HG03064 (cell line): ENCODE measurements around the gene IPCEF1.
"Not testable (repeated sequence)": the region's sequence is repeated elsewhere in the genome, so short reads cannot be mapped to it uniquely, and the experiment has no call there.

Source experiments
- ATAC-seq: cut with Tn5 transposase; IDR thresholded peaks from one replicate; pipeline ENCODE4 v1.9.1; 2021; ENCODE audit warnings: low read depth; ENCODE audit not compliant: unreplicated experiment

The IPCEF1 gene

DNA sequence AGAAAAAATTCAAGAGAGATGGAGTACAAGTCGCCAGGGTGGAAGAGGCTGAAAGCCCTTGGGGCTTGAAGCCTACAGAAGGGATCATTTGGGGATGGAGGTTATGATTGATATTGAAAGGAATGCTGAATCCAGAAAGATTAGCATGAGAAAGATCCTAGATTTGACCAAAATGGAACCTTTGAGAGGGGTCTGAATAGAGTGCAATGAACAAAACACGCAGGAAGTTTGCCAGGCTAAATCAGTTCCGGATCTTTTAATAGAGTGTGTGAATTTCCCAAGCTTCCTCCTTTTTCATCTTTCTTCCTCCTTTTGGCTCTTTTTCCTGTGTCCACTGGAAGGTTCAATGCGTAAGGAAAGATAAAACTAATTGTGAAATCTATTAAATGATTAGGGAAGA, 15.3 kb downstream of the IPCEF1 start:
- ATAC-seq, result no peak

DNA sequence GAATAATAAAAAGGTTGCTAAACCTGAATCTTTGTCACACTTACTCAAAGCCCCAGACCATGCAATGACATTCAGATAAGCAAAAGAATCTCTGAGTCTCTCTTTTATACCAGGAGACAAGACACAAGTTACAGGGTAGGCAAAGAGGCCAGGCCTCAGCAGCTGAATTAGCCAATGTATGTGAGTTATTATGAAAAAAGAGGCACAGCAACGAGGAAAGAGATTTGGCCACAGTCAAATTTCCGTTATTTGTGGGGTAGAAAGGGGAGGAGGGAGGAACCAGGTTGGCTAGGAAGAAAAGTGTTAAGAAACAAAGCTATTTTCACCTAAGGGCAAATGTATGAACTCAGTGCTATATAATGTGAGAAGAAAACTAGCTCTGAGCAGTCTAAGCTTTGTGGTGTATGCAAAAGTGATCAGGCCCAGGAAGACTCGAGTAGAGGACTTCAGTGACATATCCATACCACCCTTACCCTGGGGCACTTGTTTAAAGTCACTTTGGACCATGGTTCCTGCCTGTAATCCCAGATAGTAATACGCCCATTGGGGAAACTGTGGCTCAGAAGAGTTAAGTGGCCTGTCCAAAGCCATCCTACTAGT, 19.1 kb downstream of the IPCEF1 start:
- no peak for ATAC-seq

DNA sequence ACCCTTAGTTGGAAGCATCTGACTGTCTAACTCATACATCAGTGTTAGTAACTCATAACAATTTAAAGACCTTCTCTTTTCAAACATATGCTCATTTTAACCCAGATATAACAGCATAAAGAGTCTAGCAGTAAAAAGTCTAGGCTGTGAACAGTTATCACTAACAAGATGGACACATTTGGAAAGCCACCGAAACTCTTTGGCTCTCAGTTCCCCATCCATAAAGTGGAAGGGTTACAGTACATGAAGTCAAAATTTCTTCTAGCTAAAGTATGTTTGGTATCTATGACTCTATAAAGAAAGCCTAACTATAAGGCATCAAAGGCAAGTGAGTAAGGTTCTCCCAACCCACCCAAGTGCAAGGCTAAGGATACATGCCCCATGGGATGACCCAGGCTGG, 22.5 kb downstream of the IPCEF1 start:
- ATAC-seq, result peak; percentile 58

DNA sequence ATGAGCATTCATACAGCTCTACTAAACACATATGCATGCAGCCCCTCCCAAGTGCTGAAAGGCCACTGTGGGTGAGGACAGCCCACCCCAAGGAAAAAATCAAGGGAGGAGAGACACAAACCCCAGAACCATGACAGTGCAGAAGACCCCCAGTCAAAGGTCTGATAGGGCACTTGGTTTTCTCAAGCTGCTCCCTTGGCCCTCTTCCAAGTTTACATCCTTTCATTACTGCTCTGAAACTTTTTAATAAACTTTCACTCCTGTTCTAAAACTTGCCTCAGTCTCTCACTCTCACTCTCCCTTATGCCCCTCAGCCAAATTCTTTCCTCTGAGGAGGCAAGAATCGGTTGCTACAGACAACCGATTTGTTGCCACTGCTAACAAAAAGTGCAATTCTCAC, 24.9 kb downstream of the IPCEF1 start:
- ATAC-seq, result no peak

DNA sequence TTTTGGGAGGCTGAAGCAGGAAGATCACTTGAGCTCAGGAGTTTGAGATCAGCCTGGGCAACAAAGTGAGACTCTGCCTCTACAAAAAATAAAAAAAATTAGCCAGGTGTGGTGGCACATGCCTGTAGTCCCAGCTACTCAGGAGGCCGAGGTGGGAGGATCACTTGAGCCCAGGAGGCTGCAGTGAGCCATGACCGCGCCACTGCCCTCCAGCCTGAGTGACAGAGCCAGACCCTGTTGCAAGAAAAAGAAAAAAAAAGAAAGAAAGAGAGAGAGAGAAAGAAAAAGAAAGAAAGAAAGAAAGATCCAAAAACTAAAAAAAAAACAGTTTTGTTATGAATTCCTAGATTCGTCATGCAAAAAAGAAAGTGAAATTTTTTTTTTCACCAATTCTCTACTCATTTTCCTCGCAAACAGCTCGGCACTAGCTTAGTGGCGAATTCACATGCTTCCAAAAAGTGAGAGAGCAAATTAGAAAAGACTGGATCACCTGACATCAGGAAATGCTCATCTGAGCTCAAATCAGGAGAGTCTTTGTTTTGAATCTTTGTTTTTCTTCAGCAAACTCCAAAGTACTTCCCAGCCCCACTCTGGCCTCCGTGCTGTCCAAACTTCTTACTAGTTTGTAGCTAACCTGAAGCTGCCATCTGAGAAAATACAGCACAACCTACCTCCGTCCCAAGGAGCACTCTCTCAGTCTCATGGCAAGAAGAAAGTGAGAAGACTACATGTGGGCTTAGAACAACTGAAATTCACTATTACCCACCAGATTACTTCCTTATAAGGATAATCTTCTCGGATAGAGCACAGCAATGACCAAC, 27.0 kb downstream of the IPCEF1 start:
- no peak for ATAC-seq

DNA sequence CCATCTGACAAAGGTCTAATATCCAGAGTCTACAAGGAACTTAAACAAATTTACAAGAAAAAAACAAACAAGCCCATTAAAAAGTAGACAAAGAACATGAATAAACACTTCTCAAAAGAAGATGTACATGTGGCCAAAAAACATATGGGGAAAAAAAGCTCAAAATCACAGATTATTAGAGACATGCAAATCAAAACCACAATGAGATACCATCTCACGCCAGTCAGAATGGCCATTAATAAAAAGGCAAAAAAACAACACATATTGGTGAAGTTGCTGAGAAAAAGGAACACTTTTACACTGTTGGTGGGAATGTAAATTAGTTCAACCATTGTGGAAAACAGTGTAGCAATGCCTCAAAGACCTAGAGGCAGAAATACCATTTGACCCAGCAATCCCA, 29.3 kb downstream of the IPCEF1 start:
- ATAC-seq, result not testable (repeated sequence)

DNA sequence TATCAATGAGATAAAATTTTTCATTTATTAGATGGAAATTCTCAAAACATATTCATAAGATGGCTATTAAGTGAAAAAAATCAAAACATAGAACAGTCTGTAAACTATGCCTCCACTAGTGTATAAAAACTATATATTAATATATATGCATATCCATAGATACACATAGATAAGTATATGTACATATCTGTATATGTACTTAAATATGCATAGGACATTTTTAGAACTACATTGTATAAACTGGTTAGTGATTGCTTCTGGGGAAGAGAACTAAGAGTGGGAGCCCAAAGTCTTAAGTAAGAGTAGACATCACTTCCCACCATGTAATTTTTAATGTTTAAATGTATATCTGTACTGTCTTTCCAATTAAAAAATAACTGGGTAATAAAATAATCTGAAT, 31.5 kb downstream of the IPCEF1 start:
- ATAC-seq, result no peak

DNA sequence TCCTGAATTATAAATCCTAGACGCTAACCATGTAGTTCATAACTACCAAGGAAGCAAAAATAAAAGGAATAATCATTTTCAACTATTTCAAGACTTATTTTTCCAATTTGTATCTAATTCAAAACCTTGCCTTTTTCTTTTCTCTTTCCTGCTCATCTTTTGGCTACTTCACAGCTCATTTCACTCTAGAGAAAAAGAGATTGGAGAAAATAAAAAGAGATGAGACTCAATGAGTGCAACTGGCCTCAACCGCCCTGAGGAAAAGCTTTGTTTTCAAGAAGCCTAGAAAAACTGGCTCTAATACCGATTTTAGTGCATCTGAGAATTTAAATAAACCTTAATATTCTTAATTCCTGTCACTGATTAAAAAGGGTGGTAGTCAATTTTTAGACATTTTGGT, 36.4 kb downstream of the IPCEF1 start:
- no peak for ATAC-seq

DNA sequence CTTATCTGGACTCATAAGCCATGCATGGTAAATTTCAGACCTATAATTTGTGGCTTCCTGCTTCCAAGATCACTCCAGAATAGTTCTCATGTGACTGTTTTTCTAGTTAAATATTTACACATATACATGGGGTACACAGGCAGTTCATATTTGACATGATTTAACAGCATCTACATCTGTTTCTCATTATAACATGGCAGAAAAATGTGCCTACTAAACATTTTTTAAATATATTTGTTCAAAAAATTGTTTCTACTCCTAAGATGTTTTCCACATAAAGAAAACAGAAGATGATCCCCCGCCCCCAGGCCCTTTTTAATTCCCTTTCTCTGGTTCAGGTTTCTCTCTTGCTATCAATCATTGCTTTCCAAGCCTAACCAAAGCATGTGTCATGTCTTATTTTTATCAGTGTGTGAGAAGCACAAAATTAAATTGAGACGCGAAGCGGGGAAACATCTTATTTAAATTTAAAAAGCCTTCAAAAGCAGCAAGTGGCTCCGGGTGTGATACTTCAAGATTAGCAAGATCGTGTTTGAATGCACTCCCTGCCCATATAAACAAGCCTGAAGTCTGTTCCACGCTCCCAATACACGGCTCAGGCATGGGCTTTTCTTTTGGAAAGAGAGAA, 37.3 kb downstream of the IPCEF1 start:
- no peak for ATAC-seq

DNA sequence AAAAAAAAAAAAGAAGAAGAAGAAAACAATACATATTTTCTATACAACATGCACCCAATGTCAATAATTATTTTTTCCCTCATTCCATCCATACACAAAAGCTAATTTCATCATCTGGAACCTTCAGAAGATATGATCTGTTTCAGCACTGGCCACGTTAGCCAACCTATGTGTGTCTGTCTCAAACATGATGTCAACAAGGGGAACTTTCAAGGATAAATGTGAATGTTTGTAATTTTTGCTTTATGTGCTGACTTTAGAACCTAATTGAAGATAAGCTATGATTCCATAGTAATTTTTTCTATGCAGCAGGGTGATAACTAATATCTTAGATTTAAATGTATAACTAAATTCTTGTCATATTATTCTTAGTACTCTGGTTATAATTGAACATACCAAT, 37.9 kb downstream of the IPCEF1 start:
- no peak for ATAC-seq

DNA sequence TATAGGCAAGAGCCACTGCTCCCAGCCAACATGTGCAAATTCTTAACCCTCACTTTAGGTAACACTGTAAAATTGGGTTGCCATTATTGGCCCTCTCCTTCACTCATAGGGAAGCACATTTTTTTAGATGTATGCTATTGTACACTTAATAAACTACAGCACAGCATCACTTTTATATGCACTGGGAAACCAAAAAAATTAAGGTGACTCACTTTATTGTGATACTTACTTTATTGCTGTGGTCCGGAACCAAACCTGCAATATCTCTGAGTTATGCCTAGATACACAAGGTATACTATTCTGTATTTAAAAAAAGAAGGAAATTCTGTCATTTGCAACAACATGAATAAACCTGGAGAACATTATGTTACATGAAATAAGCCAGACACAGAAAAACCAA, 40.5 kb downstream of the IPCEF1 start:
- no peak for ATAC-seq

DNA sequence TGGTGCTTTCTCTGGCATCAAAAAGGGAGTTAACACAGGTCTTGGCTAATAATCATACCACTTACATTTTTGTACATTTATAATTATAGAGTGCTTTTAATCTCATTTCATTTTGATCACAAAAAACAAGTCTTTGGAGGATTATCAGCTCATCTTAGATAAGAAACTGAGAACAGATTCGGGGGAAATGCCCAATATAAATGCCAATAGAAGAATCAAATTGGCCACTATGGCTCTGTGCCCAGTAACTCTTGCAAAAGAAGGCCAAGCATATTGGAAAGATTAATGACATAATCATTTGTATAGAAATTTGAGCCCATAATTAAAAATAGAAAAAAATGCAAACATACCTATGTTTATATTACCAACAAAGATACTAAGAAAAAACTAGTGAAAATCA, 42.5 kb downstream of the IPCEF1 start:
- no peak for ATAC-seq

DNA sequence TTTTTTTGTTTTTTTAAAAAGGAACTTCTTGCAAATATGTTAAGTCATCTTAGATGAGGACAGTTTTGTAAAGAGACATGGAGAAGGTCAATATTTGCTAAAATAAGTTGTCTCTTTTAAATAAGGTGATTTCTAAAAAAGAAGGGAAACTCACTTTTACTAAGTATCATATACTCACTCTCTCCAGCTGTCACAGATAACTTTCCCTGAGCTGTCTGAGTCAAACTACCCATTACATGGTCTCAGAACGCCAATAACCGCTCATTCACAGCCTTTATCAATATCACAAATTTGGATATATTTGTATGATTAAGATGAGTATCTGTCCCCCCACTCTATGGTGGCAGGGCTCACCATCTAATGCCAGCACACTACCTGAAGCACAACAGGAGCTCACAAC, 47.6 kb downstream of the IPCEF1 start:
- ATAC-seq, result no peak

DNA sequence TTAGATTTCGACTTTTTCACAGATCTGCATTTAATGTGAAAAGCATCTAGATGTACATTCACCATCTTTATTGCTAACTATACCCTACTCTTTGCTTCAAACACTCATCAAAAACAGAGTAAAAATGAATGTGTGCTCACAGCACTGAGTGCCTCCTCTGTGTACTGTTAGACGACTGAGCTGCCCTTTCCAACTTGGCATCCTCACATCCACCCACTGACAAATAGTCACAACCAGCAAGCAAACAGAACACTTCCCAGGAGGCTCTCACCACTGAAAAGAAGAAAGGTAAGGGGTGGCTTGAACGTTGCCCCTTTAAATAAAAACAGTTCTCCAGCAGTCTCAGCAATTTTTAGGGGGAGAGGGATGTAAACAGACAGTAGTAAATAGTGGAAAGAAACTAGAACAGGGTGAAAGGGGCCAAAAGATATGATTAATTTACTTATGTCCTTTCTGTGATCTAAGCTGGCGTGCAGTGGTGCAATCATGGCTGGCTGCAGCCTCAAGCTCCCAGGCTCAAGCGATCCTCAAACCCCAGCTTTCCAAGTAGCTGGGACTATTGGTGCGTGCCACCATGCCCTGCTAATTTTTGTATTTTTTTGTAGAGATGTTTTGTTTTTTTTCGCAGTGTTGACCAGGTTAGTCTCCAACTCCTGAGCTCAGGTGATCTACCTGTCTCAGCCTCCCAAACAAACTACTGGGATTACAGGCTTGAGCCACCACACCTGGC, 48.7 kb downstream of the IPCEF1 start:
- ATAC-seq, result no peak

DNA sequence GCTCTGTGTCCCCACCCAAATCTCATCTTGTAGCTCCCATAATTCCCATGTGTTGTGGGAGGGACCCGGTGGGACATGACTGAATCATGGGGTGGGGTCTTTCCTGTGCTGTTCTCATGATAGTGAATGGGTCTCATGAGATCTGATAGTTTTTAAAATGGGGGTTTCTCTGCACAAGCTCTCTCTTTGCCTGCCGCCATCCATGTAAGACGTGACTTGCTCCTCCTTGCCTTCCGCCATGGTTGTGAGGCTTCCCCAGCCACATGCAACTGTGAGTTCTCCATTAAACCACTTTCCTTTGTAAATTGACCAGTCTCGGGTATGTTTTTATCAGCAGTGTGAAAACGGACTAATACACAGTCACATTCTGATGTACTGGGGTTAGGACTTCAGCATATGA, 49.5 kb downstream of the IPCEF1 start:
- not testable (repeated sequence) for ATAC-seq

DNA sequence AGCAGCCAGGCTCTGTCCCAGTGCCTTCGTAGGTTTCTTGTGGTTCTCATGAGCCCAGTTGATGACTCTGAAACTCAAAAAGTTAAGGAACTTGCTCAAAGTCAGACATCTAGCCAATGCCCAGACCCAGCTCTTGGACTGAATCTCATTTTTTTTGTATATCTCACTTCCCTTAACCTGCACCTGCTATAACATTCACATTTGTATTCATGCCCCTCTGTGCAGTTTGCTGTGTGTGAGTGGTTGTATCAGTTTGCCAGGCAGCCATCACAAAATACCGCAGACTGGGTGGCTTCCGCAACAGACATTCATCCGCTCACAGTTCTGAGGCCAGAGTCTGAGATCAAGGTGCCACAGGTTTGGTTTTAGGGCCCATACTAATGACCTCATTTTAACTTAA, 49.9 kb downstream of the IPCEF1 start:
- no peak for ATAC-seq

DNA sequence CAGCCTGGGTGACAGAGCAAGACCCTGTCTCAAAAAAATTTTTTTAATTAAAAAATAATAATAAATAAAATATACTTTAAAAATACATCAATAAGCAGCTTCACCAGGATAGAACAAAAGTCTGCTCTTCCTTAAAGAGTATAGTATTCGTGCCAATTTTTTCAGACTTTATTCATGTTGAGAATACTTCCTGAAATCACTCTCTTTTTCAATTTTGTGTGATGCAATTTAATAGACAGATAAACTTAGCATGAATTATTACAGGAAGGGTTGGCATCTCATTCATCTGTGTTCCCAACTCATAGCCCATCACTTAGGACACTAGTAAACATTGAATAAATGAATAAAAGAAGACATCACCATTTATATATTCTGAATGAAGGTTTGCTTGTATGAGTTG, 52.4 kb downstream of the IPCEF1 start:
- ATAC-seq, result no peak

DNA sequence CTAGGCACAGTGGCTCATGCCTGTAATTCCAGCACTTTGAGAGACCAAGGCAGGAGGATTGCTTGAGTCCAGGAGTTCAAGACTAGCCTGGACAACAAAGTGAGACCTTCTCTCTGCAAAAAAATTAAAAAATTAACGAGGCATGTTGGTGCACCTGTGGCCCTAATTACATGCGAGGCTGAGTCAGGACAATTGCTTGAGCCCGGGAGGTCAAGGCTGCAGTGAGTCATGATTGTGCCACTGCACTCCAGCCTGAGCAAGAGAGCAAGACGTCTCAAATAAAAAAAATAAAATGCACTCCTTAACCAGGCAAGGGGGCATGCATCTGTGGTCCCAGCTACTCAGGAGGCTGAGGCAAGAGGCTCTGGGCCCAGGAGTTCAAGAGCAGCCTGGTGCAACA, 53.0 kb downstream of the IPCEF1 start:
- ATAC-seq, result not testable (repeated sequence)

DNA sequence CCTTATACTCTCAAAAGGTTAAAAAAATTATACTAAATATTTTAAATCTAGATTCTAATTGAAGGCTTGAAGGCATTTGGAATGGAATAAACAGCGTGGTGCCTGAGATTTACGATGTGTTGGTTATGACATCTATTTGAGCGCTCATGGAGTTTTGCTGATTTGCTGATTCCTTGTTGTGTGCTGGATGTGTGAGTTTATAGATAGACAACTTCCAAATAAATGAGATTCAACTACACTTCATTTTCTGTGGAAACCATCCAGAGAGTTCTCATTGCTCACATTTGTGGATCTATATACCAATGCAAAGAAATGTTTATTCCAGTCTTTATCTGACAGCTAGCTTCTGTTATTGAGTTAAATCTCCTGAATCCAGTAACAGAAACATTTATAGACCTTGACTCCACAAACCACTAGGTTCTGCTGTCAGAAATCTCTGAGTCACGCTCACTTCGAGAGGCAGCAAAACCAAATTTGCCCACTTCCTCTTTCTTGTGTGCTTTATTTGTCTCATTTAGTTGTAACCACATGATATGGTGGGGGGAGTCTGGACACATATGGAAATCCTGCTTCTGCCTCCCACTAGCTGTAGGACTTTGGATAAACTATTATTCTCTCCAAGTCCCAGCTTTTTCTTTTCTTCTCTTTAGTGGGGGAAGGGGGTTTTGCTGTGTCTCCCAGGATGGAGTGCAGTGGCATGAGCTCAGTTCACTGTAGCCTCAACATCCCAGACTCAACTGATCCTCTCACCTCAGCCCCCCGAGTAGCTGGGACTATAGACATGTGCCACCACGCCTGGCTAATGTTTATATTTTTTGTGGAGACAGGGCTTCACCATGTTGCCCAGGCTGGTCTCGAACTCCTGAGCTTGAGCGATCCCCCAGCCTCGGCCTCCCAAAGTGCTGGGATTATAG, 54.5 kb downstream of the IPCEF1 start:
- ATAC-seq, result peak; percentile 90

DNA sequence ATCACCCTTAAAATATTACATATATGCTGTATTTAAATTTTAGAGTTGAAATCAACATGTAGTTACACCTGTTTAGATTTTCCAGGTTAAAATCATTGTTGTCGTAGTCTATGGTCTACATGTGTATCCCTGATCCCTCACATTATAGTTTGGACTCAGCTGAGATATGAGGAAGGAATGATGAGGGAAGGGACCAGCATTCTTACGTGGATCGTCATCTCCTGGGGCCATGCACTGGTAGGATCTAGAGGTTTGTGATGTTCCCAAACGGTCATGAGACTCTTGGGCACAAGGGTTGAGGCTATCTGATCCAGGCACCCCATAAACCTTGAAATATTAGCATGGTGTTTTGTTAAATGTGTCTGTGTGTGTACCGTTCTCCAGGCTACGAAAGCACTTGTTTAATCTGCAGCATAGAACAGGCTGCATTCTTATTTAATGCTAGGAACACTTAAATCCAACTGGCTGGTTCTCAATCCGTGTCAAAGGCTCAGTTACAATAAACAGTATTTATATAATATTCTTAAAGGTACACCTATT, 55.4 kb downstream of the IPCEF1 start:
- no peak for ATAC-seq
